GM11168 (cell line): ENCODE results near the gene SLC6A14.

Experiments used
- in situ Hi-C: fragments of 300-500 bp; cut with MboI; formaldehyde crosslinking; loops from one replicate; pipeline ENCODE4 v1.12.0; 2022; ENCODE audit warnings: low sequenced_read_pairs; ENCODE audit not compliant: unreplicated experiment

Gene SLC6A14

GRCh38 chrX:116436358-116436816 is at the start of gene SLC6A14:
SLC6A14 (plus strand) TSS chrX:116436606; CDS start chrX:116436710, 104 bp downstream.
- in situ Hi-C loops: no loop called here

- in situ Hi-C loops: no loop called here
Measured at GRCh38 chrX:116395752-116396151, 40.7 kb upstream of the SLC6A14 start.

DNA sequence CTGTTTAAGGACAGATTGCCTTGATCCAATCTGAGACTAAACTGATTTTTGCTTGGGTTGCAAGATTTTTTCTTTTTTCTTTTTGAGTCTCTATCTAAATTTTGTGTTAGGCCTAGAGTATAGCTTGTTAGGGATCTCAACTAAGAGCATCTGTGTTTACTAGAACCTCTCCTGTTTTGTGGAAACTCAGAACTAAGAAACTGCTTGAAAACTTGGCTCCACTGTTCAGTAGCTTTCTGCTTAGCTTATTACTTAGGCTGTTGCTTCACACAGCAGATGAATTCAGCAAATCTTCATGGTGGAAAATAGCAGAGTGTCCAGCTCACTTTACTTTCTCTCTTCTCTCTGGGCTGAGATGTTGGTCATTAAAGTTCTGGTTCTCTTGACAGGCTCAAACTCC is 36.7 kb upstream of the SLC6A14 start:
- in situ Hi-C loops: no loop called here

- in situ Hi-C loops: no loop called here
Measured at GRCh38 chrX:116409219-116409618, 27.2 kb upstream of the SLC6A14 start.

DNA sequence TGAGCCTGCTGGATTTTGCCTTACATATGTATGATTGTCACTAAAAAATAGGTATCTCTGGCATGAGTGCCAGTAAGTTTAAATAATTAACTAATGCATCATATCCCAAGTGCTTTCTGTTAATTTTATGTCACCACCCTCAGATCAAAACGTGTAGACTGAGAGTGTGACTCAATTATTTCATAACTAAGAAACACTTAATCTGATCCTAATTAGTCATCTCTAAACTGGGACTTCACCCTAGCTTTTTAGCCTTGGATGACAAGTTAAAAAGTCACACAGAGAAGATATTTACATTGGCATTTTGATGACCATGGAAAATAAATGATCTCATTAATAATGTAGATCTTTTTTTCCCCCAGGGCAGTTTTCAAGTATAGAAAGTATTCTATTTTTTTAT is 23.1 kb upstream of the SLC6A14 start:
- in situ Hi-C loops: no loop called here

- in situ Hi-C loops: no loop called here
Measured at GRCh38 chrX:116417214-116417613, 19.2 kb upstream of the SLC6A14 start.

GRCh38 chrX:116417968-116418367 is 18.4 kb upstream of the SLC6A14 start:
- in situ Hi-C loops: no loop called here

GRCh38 chrX:116427978-116428377 is 8.4 kb upstream of the SLC6A14 start:
- in situ Hi-C loops: no loop called here

- in situ Hi-C loops: no loop called here
Measured at GRCh38 chrX:116435597-116435996, 809 bp upstream of the SLC6A14 start.

GRCh38 chrX:116449156-116449555 is 12.8 kb downstream of the SLC6A14 start:
- in situ Hi-C loops: no loop called here

GRCh38 chrX:116462822-116463221 is 26.4 kb downstream of the SLC6A14 start, which contains the start of gene CT83:
CT83 (minus strand) TSS chrX:116462976; CDS start chrX:116462856, 120 bp downstream.
- in situ Hi-C loops: no loop called here

- in situ Hi-C loops: no loop called here
Measured at GRCh38 chrX:116480059-116480458, 43.7 kb downstream of the SLC6A14 start.

DNA sequence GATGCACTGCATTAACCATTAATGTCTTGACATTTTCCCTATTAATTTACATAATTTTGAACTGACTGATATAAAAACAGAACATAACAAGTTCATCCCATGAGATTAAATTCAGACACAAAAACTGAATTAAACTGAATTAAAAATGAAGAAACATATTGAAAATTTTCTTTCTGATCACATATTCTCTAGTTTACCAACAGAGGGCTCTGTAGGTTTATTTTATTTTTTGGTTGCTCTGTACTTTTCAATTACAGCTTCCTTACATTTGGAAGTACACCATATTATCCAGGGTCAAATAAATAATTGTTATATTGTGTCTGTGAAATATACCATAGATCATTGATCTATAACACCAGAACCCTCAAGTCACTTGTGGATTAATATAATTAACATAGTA is 53.7 kb downstream of the SLC6A14 start:
- in situ Hi-C loops: no loop called here

GRCh38 chrX:116493271-116493670 is 56.9 kb downstream of the SLC6A14 start:
- in situ Hi-C loops: no loop called here

- in situ Hi-C loops: no loop called here
Measured at GRCh38 chrX:116499780-116500179, 63.4 kb downstream of the SLC6A14 start.
